ENCODE measurements around the gene TSPAN13.
"Not testable (repeated sequence)": the region's sequence is repeated elsewhere in the genome, so short reads cannot be mapped to it uniquely, and the experiment has no call there.

Gene TSPAN13

GRCh38 chr7:16741676-16742075, 11.9 kb upstream of the TSPAN13 start:
- no peak for DNase-seq

- DNase-seq, result no peak
These were observed 11.0 kb upstream of the TSPAN13 start for GRCh38 chr7:16742547-16742946.

- DNase-seq, result no peak
These were observed 10.3 kb upstream of the TSPAN13 start for GRCh38 chr7:16743236-16743635.

- no peak for DNase-seq
These were observed 8.9 kb upstream of the TSPAN13 start for GRCh38 chr7:16744518-16745250.

GRCh38 chr7:16745645-16746044, 7.9 kb upstream of the TSPAN13 start:
- DNase-seq, result no peak

- DNase-seq, result no peak
These were observed 6.5 kb upstream of the TSPAN13 start for GRCh38 chr7:16747102-16747501.

GRCh38 chr7:16753932-16754855, 639 bp downstream of the TSPAN13 start:
- DNase-seq, result peak; percentile 65

GRCh38 chr7:16754856-16755317, 1.3 kb downstream of the TSPAN13 start:
- no peak for DNase-seq

GRCh38 chr7:16755397-16755796, 1.8 kb downstream of the TSPAN13 start:
- no peak for DNase-seq

- DNase-seq, result no peak
These were observed 4.5 kb downstream of the TSPAN13 start for GRCh38 chr7:16758036-16758435.

- DNase-seq, result no peak
These were observed 5.4 kb downstream of the TSPAN13 start for GRCh38 chr7:16758631-16759611.

GRCh38 chr7:16759840-16760239, 6.3 kb downstream of the TSPAN13 start:
- DNase-seq, result no peak

GRCh38 chr7:16762177-16762576, 8.6 kb downstream of the TSPAN13 start:
- no peak for DNase-seq

GRCh38 chr7:16764942-16765341, 11.4 kb downstream of the TSPAN13 start:
- no peak for DNase-seq

- DNase-seq, result no peak
These were observed 11.9 kb downstream of the TSPAN13 start for GRCh38 chr7:16765436-16765859.

GRCh38 chr7:16769994-16770393, 16.4 kb downstream of the TSPAN13 start:
- not testable (repeated sequence) for DNase-seq

GRCh38 chr7:16770657-16771329, 17.2 kb downstream of the TSPAN13 start:
- no peak for DNase-seq

GRCh38 chr7:16773326-16773725, 19.8 kb downstream of the TSPAN13 start:
- no peak for DNase-seq

- no peak for DNase-seq
These were observed 20.3 kb downstream of the TSPAN13 start for GRCh38 chr7:16773884-16774283.

GRCh38 chr7:16774294-16774693, 20.7 kb downstream of the TSPAN13 start:
- no peak for DNase-seq

GRCh38 chr7:16774986-16775385, 21.4 kb downstream of the TSPAN13 start:
- no peak for DNase-seq

- DNase-seq, result no peak
These were observed 22.5 kb downstream of the TSPAN13 start for GRCh38 chr7:16776053-16776452.
